D721Med (cell line): ENCODE data around the gene TRIM62.
"Not testable (repeated sequence)": the region's sequence is repeated elsewhere in the genome, so short reads cannot be mapped to it uniquely, and the experiment has no call there.

ENCODE experiments used
- DNase-seq: peaks from one replicate; pipeline ENCODE4 v3.0.0; 2011; ENCODE audit warnings: low spot score; ENCODE audit not compliant: insufficient read length
- FAIRE-seq: peaks from 2 replicates; lab custom pipeline; 2011; peaks lifted over from hg19 to GRCh38; lab: Jason Lieb, UNC
- TF ChIP-seq, protein P1 (sequence below): IDR thresholded peaks from 2 replicates; pipeline ENCODE4 v1.5.1; 2012; ENCODE audit warnings: mild to moderate bottlenecking, control low read depth; ENCODE audit not compliant: insufficient read depth; ENCODE audit errors: missing control alignments

TRIM62 gene

DNA sequence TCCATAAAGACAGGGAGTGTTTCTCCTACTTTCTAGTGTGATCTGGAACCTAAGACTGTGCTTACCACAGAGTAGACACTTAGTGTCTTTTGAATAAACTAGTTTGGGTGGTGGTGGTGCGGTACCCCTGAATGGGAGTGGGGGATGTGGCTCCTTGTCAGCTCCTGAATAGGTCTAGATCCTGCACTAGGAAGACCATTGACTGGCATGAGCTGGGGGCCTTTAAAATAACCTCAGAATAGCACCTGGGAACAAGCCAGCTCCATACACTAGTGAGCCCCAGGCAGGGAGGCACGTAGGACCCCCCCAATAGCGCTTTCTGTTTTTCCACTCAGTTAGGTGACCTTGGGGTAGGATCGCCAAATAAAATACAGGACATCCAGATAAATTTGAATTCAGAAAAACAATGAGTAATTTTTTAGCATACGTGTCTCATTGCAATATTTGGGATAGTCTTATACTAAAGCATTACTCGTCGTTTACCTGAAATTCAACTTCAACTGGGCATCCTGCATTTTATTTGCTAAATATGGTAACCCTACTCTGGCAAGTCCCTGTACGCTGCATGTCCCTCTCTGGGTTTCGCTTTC is 55.3 kb downstream of the TRIM62 start:
- DNase-seq (no peak), FAIRE-seq (no peak)
- TF ChIP-seq, protein P1, sequence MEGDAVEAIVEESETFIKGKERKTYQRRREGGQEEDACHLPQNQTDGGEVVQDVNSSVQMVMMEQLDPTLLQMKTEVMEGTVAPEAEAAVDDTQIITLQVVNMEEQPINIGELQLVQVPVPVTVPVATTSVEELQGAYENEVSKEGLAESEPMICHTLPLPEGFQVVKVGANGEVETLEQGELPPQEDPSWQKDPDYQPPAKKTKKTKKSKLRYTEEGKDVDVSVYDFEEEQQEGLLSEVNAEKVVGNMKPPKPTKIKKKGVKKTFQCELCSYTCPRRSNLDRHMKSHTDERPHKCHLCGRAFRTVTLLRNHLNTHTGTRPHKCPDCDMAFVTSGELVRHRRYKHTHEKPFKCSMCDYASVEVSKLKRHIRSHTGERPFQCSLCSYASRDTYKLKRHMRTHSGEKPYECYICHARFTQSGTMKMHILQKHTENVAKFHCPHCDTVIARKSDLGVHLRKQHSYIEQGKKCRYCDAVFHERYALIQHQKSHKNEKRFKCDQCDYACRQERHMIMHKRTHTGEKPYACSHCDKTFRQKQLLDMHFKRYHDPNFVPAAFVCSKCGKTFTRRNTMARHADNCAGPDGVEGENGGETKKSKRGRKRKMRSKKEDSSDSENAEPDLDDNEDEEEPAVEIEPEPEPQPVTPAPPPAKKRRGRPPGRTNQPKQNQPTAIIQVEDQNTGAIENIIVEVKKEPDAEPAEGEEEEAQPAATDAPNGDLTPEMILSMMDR, result no peak

GRCh38 chr1:33124647-33125046 is 57.2 kb downstream of the TRIM62 start:
- not testable (repeated sequence) for FAIRE-seq, DNase-seq

- TF ChIP-seq, protein P1, result no peak
- DNase-seq (no peak), FAIRE-seq (no peak)
Observed at GRCh38 chr1:33123266-33123665, 58.6 kb downstream of the TRIM62 start.

- TF ChIP-seq, protein P1, result no peak
- FAIRE-seq (no peak), DNase-seq (no peak)
Observed at GRCh38 chr1:33122483-33123178, 59.2 kb downstream of the TRIM62 start.

- DNase-seq, result no peak
- FAIRE-seq, result no peak
Observed at GRCh38 chr1:33121728-33122127, 60.1 kb downstream of the TRIM62 start.

GRCh38 chr1:33120436-33121231 is 61.2 kb downstream of the TRIM62 start:
- no peak for FAIRE-seq
- no peak for DNase-seq

More at GRCh38 chr1:33121728-33122127, 60.1 kb downstream of the TRIM62 start:
- TF ChIP-seq, protein P1, result no peak

More at GRCh38 chr1:33120436-33121231, 61.2 kb downstream of the TRIM62 start:
- TF ChIP-seq, protein P1, result no peak
